Measurements from ENCODE around the gene PSMD6. TPM values are rescaled to one million over a fixed set of nuclear protein-coding genes. Genes with fewer than 3 reads are reported as not detected.

The PSMD6 gene
- total RNA-seq, 1 donor from 2014 or later: 78.6 TPM

- Mint-ChIP-seq H3K36me3 (ENCODE audit: unreplicated experiment) (no peaks in the 10 kb centered on the region), H3K4me3 (ENCODE audit: unreplicated experiment) (no peak overlapping the region), H3K9me3 (ENCODE audit: unreplicated experiment) (no peaks in the 10 kb centered on the region), H3K27me3 (ENCODE audit: unreplicated experiment) (peaks cover 1% of the 10 kb centered on the region), H3K4me1 (ENCODE audit: low read depth, unreplicated experiment) (no peaks in the 10 kb centered on the region), H3K27ac (ENCODE audit: unreplicated experiment) (no peak overlapping the region)
- no peak for TF ChIP-seq CTCF (IDR thresholded peaks at IDR 0.05; ENCODE audit: partially characterized antibody, unreplicated experiment)
- DNase-seq: no peak
Measured at GRCh38 chr3:64008017-64008416, 15.3 kb downstream of the PSMD6 start.

GRCh38 chr3:64003589-64003988, 19.7 kb downstream of the PSMD6 start:
- Mint-ChIP-seq H3K36me3 (ENCODE audit: unreplicated experiment) (no peaks in the 10 kb centered on the region), H3K27ac (ENCODE audit: unreplicated experiment) (no peak overlapping the region), H3K27me3 (ENCODE audit: unreplicated experiment) (peaks cover 3% of the 10 kb centered on the region), H3K9me3 (ENCODE audit: unreplicated experiment) (no peaks in the 10 kb centered on the region), H3K4me1 (ENCODE audit: low read depth, unreplicated experiment) (no peaks in the 10 kb centered on the region), H3K4me3 (ENCODE audit: unreplicated experiment) (no peak overlapping the region)
- no peak for DNase-seq
- TF ChIP-seq CTCF (IDR thresholded peaks at IDR 0.05; ENCODE audit: partially characterized antibody, unreplicated experiment): no peak

- no peak overlapping the region for H3K27ac Mint-ChIP-seq (ENCODE audit: unreplicated experiment)
- H3K27me3 Mint-ChIP-seq (ENCODE audit: unreplicated experiment): peaks cover 3% of the 10 kb centered on the region
- no peaks in the 10 kb centered on the region for H3K36me3 Mint-ChIP-seq (ENCODE audit: unreplicated experiment)
- DNase-seq: no peak
- no peak for TF ChIP-seq CTCF (IDR thresholded peaks at IDR 0.05; ENCODE audit: partially characterized antibody, unreplicated experiment)
- H3K9me3 Mint-ChIP-seq (ENCODE audit: unreplicated experiment): no peaks in the 10 kb centered on the region
- no peaks in the 10 kb centered on the region for H3K4me1 Mint-ChIP-seq (ENCODE audit: low read depth, unreplicated experiment)
- no peak overlapping the region for H3K4me3 Mint-ChIP-seq (ENCODE audit: unreplicated experiment)
Measured at GRCh38 chr3:64002233-64002632, 21.1 kb downstream of the PSMD6 start.

DNA sequence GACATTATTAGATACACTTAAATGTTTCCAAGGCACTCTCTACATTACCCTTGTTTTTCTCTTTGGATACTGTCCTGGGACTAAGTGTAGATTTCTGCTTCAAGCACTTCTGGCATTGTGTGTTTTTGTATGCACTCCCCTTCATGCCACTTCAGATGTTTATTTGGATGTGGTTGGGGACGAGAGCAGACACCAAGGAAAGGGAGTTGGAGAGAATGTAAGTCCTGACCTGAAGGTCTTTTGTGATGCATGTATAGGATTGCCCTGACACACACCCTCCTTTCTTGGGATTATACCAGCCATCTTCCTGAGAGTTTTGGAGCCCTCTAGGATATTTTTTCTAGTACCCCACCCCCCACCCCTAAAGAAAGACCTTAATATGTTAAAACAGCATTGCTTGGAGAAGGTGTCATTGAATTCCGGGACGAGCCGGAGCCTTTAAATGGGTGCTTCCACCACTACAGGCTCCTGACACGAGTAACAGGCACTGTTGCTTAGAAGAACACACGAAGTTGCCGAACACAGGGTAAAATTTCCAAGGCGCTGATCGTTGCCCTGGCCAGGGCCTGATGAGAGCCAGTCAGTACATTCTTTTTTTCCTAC, 22.7 kb downstream of the PSMD6 start:
- no peak for DNase-seq
- no peaks in the 10 kb centered on the region for H3K9me3 Mint-ChIP-seq (ENCODE audit: unreplicated experiment)
- H3K4me3 Mint-ChIP-seq (ENCODE audit: unreplicated experiment): no peak overlapping the region
- peaks cover 3% of the 10 kb centered on the region for H3K27me3 Mint-ChIP-seq (ENCODE audit: unreplicated experiment)
- peaks cover 6% of the 10 kb centered on the region for H3K36me3 Mint-ChIP-seq (ENCODE audit: unreplicated experiment)
- no peak for TF ChIP-seq CTCF (IDR thresholded peaks at IDR 0.05; ENCODE audit: partially characterized antibody, unreplicated experiment)
- H3K4me1 Mint-ChIP-seq (ENCODE audit: low read depth, unreplicated experiment): no peaks in the 10 kb centered on the region
- no peak overlapping the region for H3K27ac Mint-ChIP-seq (ENCODE audit: unreplicated experiment)

- no peaks in the 10 kb centered on the region for H3K4me1 Mint-ChIP-seq (ENCODE audit: low read depth, unreplicated experiment)
- H3K27me3 Mint-ChIP-seq (ENCODE audit: unreplicated experiment): peaks cover 3% of the 10 kb centered on the region
- H3K36me3 Mint-ChIP-seq (ENCODE audit: unreplicated experiment): peaks cover 6% of the 10 kb centered on the region
- H3K27ac Mint-ChIP-seq (ENCODE audit: unreplicated experiment): no peak overlapping the region
- no peak for TF ChIP-seq CTCF (IDR thresholded peaks at IDR 0.05; ENCODE audit: partially characterized antibody, unreplicated experiment)
- no peak overlapping the region for H3K4me3 Mint-ChIP-seq (ENCODE audit: unreplicated experiment)
- DNase-seq: no peak
- H3K9me3 Mint-ChIP-seq (ENCODE audit: unreplicated experiment): no peaks in the 10 kb centered on the region
Measured at GRCh38 chr3:63998852-63999754, 24.2 kb downstream of the PSMD6 start.
